Fibroblast of lung (primary cell): ENCODE results near the gene GPS1. TPM values are rescaled to one million over a fixed set of nuclear protein-coding genes. Genes with fewer than 3 reads are reported as not detected.
A peak's percentile ranks its signal among the peaks of the same experiment; 100 is the strongest.

Experiments
- DNase-seq, 2 donors: peaks; one replicate each; pipeline versions ENCODE4 v3.0.0 to v3.0.0-alpha.2; 2010; ENCODE audit warnings: low read depth in 2 of 2
- H2AFZ ChIP-seq: 2 replicates; pipeline ENCODE4 v1.5.1; 2012; ENCODE audit warnings: low read length, control low read depth, inconsistent platforms
- H3K27ac ChIP-seq: 2 replicates; pipeline ENCODE4 v1.5.1; 2011; ENCODE audit warnings: low read length, control low read depth; ENCODE audit not compliant: insufficient read depth
- H3K27me3 ChIP-seq: 2 replicates; pipeline ENCODE4 v1.5.1; 2011; ENCODE audit warnings: mild to moderate bottlenecking, low read length; ENCODE audit not compliant: control insufficient read depth, insufficient read depth
- H3K36me3 ChIP-seq: 2 replicates; pipeline ENCODE4 v1.5.1; 2011; ENCODE audit warnings: low read length; ENCODE audit not compliant: control insufficient read depth, insufficient read depth
- H3K4me1 ChIP-seq: 2 replicates; pipeline ENCODE4 v1.5.1; 2011; ENCODE audit warnings: low read length; ENCODE audit not compliant: control insufficient read depth, insufficient read depth; ENCODE audit errors: extremely low read depth
- H3K4me2 ChIP-seq: 2 replicates; pipeline ENCODE4 v1.5.1; 2011; ENCODE audit warnings: low read length, control low read depth; ENCODE audit not compliant: insufficient read depth; ENCODE audit errors: extremely low read depth
- H3K4me3 ChIP-seq, 4 experiments: fragments of 200-600 bp in 1 of 4; sonication (generic) in 1 of 4; replicated peaks in 1 of 4; 2 replicates each; pipeline ENCODE4 v1.5.1; 2011 to 2016; ENCODE audit warnings: low read length in 4 of 4, low read depth in 3 of 4, mild to moderate bottlenecking in 3 of 4, control low read depth in 2 of 4, inconsistent platforms in 1 of 4, mixed read lengths in 1 of 4; ENCODE audit not compliant: insufficient read depth in 1 of 4; ENCODE audit errors: control extremely low read depth in 1 of 4
- H3K79me2 ChIP-seq: 2 replicates; pipeline ENCODE4 v1.5.1; 2012; ENCODE audit warnings: mild to moderate bottlenecking, low read length, inconsistent platforms; ENCODE audit not compliant: control insufficient read depth, insufficient read depth
- H3K9ac ChIP-seq: 2 replicates; pipeline ENCODE4 v1.5.1; 2011; ENCODE audit warnings: mild to moderate bottlenecking, low read length, control low read depth; ENCODE audit not compliant: insufficient read depth
- H3K9me3 ChIP-seq: 2 replicates; pipeline ENCODE4 v1.5.1; 2012; ENCODE audit warnings: low read depth, low read length; ENCODE audit not compliant: control insufficient read depth, insufficient read depth
- H4K20me1 ChIP-seq: 2 replicates; pipeline ENCODE4 v1.5.1; 2011; ENCODE audit warnings: low read length; ENCODE audit not compliant: control insufficient read depth, insufficient read depth; ENCODE audit errors: extremely low read depth
- EZH2 ChIP-seq: IDR thresholded peaks from 2 replicates; pipeline ENCODE4 v1.5.1; 2012; ENCODE audit warnings: low read length, control low read depth, mild to moderate bottlenecking; ENCODE audit errors: missing control alignments
- polyA plus RNA-seq, 2 donors: library from polyadenylated mRNA; depleted of rRNA in 1 of 2; stranded (reverse) in 1 of 2; unstranded in 1 of 2; fragments of >200 nt; gene quantifications; 2 replicates each; pipeline ENCODE4 v1.2.1, GENCODE V29; 2011 to 2012; ENCODE audit warnings: missing spikeins in 1 of 2
- total RNA-seq: library from RNA; depleted of rRNA; stranded (reverse); fragments of >200 nt; gene quantifications from 2 replicates; pipeline ENCODE4 v1.2.1, GENCODE V29; 2014
- TF ChIP-seq, protein P1 (sequence below), 2 donors: IDR thresholded peaks in 1 of 2; conservative IDR thresholded peaks in 1 of 2; 1 replicate in 1 of 2; 2 replicates in 1 of 2; pipeline ENCODE4 v1.5.1; 2011 to 2012; ENCODE audit warnings: low read length in 2 of 2, control low read depth in 1 of 2, inconsistent platforms in 1 of 2, low read depth in 1 of 2, mild to moderate bottlenecking in 1 of 2

The GPS1 gene
- total and polyA plus RNA-seq, 2 donors (not counting 1 experiment from before 2014, with no cell fraction given), result 53.3 to 76.6 TPM

DNA sequence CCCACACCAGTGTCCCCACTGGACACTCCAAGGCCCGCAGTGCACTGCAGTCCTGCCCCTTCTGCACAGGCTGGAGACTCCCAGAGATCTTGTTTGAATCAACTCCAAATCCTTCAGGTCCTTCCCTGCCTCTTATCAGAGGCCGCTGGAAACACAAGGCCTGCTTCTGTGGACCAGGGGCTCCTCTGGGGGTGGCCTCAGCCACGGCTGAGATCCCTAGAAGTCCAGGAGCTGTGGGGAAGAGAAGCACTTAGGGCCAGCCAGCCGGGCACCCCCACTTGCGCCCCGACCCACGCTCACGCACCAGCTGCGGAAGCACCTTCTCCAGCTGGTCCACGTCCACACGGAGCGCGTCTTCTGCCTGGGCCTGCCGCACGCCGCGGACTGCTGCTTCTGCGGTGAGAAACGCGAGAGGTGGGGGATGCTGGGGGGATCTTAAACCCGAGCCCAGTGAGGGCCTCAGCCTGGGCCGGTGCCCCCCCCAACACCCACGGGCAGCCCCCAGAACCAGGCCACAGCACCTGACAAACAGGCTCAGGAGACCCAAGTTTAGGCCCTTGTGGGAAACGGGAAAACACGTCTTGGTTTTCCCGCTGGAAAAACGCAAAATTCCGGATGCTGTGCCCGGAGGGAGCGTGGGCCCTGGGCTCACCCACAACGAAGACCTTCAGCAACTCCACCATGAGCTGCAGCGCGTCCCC lies 32.6 kb upstream of the GPS1 start:
- Histone ChIP-seq H3K9me3 (no peaks in the 10 kb centered on the region), H3K4me3 (no peak overlapping the region), H4K20me1 (no peaks in the 10 kb centered on the region), H3K27me3 (no peaks in the 10 kb centered on the region), H3K4me1 (peaks cover 11% of the 10 kb centered on the region), H3K27ac (no peak overlapping the region), H3K9ac (no peak overlapping the region), H3K36me3 (peaks cover 4% of the 10 kb centered on the region), H2AFZ (no peak overlapping the region), H3K4me2 (no peak overlapping the region), H3K79me2 (peaks cover 7% of the 10 kb centered on the region)
- no peak for TF ChIP-seq EZH2
- TF ChIP-seq, protein P1, sequence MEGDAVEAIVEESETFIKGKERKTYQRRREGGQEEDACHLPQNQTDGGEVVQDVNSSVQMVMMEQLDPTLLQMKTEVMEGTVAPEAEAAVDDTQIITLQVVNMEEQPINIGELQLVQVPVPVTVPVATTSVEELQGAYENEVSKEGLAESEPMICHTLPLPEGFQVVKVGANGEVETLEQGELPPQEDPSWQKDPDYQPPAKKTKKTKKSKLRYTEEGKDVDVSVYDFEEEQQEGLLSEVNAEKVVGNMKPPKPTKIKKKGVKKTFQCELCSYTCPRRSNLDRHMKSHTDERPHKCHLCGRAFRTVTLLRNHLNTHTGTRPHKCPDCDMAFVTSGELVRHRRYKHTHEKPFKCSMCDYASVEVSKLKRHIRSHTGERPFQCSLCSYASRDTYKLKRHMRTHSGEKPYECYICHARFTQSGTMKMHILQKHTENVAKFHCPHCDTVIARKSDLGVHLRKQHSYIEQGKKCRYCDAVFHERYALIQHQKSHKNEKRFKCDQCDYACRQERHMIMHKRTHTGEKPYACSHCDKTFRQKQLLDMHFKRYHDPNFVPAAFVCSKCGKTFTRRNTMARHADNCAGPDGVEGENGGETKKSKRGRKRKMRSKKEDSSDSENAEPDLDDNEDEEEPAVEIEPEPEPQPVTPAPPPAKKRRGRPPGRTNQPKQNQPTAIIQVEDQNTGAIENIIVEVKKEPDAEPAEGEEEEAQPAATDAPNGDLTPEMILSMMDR (conservative IDR thresholded peaks at IDR 0.05 in 1 of 2, IDR thresholded peaks at IDR 0.05 in 1 of 2; ENCODE audit: low read depth in 1 of 2, low read length in 2 of 2), result no peak
- DNase-seq, result no peak

- DNase-seq, result peak; percentile 15 to 26
These were observed 31.8 kb upstream of the GPS1 start for GRCh38 chr17:82019690-82020571.

More at GRCh38 chr17:82019690-82020571, 31.8 kb upstream of the GPS1 start:
- no peaks in the 10 kb centered on the region for H4K20me1 ChIP-seq
- no peaks in the 10 kb centered on the region for H3K27me3 ChIP-seq
- H3K9me3 ChIP-seq, result no peaks in the 10 kb centered on the region
- H3K36me3 ChIP-seq, result peaks cover 4% of the 10 kb centered on the region
- H3K79me2 ChIP-seq, result peaks cover 7% of the 10 kb centered on the region
- TF ChIP-seq, protein P1 (conservative IDR thresholded peaks at IDR 0.05 in 1 of 2, IDR thresholded peaks at IDR 0.05 in 1 of 2; ENCODE audit: low read depth in 1 of 2, low read length in 2 of 2), result peak; percentile 54 to 72
- TF ChIP-seq EZH2, result no peak
- H3K4me2 ChIP-seq, result no peak overlapping the region
- H3K4me3 ChIP-seq, result no peak overlapping the region
- H3K27ac ChIP-seq, result no peak overlapping the region
- H2AFZ ChIP-seq, result no peak overlapping the region
- peaks cover 13% of the 10 kb centered on the region for H3K4me1 ChIP-seq
- no peak overlapping the region for H3K9ac ChIP-seq
